OCI-M2 (cell line): Measurements from ENCODE around the gene KLK10.

ENCODE experiments used
- DNase-seq: peaks from one replicate; lab custom pipeline; 2025; ENCODE audit not compliant: unreplicated experiment; lab: John Stamatoyannopoulos, UW

The KLK10 gene

DNA sequence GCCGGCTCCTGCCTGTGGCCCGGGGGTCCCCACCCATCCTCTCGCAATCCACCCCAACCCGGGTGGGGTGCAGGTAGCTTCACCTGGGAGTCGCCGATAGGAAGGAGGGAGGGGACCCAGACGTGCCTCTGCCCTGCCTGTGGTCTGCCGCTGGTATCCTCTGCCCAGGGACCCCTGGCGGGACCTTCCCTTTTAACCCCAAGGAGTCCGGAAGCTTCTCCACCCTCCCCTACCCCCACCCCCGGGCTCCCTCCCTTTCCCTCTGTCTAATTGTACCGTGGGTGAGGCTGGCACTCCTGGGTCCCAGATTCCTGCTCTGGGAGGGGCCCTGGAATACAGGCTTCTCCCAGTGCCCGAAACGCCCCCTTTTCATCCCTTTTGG, at the start of gene KLK10:
Gene KLK10 (minus strand): TSS at position 166 of the 382 bp plus-strand sequence. CDS start 579 bp downstream, outside the sequence.
- no peak for DNase-seq

DNA sequence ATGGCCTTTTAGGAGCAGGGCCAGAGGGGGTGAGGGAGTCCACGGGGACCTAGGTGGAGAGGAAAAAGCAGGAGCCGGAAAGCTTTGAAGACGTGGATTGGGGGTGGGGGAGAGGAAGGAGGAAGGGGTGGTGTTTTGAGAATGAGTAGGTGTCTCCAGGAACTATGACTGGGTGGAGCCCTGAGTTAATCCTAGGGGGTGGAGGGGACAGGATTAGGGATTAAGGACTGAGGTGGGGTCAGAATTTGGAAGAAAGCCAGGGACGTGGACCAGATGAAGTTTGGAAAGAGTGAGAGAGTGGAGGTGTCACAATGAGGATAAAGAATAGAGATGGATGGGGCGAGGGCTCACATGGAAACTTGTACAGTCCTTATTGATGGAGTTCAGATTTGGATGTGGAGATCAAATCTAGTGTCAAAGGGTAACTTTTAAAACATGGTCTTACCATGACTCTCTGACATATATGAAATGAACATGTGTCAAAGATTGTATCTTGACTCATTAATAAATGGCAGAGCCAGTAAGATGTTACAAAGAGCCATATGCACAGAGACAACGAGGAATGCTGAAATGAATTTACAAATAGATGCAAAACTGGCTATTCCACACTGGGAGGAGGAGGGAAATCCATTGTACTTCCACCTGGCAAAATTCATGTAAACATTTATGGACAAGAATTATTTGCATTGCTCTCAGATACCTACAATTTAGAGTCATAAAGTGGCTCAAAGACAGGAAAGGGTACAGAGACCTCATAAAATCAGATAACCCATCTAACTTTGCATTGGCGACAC, 47.1 kb upstream of the KLK10 start:
- no peak for DNase-seq

GRCh38 chr19:51065221-51065960, 45.9 kb upstream of the KLK10 start:
- no peak for DNase-seq

GRCh38 chr19:51064534-51065220, 45.2 kb upstream of the KLK10 start, which contains the start of gene KLK13:
KLK13 (minus strand) TSS chr19:51065092; CDS start chr19:51065067, 25 bp downstream.
- no peak for DNase-seq

- DNase-seq = no peak
Observed at GRCh38 chr19:51063664-51064063, 44.2 kb upstream of the KLK10 start.

DNA sequence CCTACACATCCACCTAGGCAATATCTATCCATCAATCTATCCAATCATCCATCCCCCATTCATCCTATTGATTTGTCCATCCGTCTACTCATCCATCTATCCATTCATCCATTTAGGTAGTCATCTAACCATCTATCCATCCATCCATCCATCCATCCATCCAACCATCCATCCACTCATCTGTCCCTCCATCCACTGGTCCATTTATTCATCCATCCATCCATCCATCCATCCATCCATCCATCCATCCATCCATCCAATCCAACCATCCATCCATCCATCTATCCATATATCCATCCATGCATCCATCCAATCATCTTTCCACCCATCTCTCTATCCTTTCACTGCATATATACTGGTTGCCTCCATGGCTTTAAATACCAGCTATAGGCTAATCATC, 41.5 kb upstream of the KLK10 start:
- DNase-seq = no peak

DNA sequence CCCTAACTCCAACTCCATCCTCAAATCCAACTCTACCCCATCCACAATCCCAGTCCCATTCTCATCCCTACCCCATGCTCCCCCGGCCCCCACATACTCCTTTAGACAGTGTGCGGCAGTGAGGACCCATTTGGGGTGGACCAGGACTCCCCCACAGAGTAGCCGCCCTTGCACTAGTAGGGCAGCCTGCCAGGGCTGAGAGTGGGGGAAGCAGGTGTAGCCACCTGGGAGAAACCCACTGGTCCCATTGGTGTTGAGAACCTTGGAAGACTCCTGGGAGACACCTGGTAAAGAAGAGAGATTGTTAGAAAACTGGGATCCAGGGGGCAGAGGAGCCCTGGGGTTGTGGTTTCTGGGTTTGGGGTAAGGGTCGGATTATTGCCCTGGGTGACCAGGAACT, 40.8 kb upstream of the KLK10 start:
- DNase-seq = no peak

GRCh38 chr19:51059715-51060114, 40.2 kb upstream of the KLK10 start:
- no peak for DNase-seq

DNA sequence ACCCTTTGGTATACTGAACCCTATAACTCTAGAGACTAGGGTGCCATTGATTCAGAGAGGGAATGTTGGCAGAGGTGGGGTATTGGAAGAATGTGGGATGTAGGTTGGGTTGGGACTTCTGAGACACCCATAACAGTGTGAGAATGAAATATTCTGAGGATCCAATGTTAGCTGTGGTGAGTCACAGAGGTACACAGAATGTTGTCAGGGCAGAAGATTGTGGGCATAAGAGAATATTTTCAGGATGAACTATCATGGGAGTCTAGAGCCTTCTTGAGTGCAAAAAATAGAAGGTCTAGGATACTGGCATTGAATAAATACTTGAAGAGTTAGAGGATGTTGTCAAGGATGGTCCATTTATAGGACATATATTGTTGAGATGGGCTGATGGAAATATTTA, 36.4 kb upstream of the KLK10 start:
- DNase-seq = no peak

GRCh38 chr19:51047031-51047335, 27.5 kb upstream of the KLK10 start:
- DNase-seq = no peak

DNA sequence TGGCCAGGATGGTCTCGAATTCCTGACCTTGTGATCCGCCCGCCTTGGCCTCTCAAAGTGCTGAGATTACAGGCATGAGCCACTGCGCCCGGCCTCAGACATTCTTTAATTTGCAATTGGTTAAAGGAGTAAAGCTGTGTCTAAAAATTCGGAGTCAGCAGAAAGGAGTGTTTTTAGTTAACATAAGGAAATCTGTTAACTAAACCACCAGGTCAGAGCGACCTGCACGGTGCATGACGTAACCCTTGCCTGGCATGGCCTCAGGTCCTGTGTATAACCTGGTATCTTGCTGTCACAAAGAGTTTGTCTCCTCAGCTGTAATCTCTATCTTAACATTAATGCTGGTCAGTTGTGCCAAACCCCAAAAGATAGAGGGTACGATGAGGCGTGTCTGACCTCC, 24.8 kb upstream of the KLK10 start:
- DNase-seq = no peak

- DNase-seq = no peak
Observed at GRCh38 chr19:51043497-51043896, 24.0 kb upstream of the KLK10 start.

- no peak for DNase-seq
Observed at GRCh38 chr19:51040151-51040550, 20.6 kb upstream of the KLK10 start.

- no peak for DNase-seq
Observed at GRCh38 chr19:51036519-51036918, 17.0 kb upstream of the KLK10 start.

DNA sequence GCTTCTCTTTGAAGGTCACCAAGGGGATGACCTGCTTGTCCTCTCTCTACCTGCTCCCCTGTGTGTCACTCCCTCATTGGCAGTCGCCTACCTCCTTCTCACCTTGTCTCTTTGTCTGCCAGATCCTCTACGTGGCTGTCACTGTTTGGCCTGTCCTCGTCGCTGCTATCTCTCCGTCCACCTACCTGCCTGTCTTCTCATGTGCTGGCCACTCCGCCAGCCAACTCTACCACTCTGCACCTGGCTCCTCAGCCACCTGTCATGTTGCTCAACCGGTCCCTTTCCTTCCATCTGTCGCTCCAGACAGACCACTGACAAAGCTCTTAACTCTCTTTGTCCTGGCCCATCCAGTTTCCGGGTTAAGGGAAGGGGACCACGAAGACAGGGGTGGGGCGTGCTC, 15.2 kb upstream of the KLK10 start, which contains the start of gene KLK12:
Gene KLK12 (minus strand): TSS at position 299 of the 400 bp plus-strand sequence. CDS start 381 bp downstream, outside the sequence.
- DNase-seq = no peak

DNA sequence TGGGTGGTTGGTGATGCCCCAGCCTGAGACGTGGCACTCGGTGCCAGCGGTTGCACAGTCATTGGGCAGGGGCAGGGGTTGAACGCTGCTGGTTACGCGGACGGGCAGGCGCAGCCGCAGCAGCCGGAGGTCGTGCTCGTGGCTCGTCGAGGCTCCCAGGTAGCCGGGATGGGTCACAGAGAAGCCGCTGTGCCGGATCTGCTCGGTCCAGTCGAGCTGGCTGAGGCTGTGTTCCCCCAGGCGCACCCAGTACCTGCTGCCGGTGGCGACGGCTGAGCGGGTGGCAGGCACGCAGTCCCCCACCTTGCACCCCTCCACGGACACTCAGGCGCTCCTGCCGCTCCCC, 12.3 kb upstream of the KLK10 start:
- DNase-seq = no peak

GRCh38 chr19:51031220-51031879, 11.8 kb upstream of the KLK10 start:
- no peak for DNase-seq

DNA sequence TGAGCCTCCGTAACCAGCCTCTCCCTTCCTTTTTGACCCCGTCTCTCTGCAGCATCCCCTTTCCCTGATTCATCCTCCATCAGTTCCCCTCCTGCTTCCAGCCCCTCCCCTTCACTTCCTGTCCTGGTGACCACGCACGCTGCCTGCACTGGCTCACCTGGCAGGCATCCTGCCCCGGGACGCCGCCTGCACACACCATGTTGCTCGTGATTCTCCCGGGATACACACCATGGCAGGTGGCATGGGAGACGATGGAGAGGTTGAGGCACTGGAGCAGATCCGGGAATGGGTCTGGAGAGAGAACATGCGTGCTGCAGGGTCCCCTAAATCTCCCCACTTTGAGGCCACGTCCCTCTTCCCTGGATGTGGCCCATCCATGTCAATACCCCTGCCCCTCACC, 11.1 kb upstream of the KLK10 start:
- DNase-seq = no peak

DNA sequence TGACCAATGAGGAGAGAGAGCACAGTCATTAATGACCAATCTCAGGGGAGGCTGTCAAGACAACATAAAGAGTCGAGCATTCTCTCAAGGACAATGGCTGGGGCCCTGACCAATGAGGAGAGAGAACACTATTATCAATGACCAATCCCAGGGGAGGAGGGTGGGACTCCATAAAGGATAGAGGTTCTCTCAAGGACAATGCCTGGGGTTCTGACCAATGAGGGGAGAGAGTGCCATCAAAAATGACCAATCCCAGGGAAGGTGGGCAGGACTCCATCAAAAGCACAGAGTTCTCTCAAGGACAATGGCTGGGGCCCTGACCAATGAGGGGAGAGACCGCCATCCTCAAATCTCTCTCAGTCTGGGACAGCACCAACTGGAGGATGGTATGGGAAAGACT, 10.2 kb upstream of the KLK10 start:
- DNase-seq = no peak

GRCh38 chr19:51027873-51028272, 8.4 kb upstream of the KLK10 start:
- DNase-seq = no peak

DNA sequence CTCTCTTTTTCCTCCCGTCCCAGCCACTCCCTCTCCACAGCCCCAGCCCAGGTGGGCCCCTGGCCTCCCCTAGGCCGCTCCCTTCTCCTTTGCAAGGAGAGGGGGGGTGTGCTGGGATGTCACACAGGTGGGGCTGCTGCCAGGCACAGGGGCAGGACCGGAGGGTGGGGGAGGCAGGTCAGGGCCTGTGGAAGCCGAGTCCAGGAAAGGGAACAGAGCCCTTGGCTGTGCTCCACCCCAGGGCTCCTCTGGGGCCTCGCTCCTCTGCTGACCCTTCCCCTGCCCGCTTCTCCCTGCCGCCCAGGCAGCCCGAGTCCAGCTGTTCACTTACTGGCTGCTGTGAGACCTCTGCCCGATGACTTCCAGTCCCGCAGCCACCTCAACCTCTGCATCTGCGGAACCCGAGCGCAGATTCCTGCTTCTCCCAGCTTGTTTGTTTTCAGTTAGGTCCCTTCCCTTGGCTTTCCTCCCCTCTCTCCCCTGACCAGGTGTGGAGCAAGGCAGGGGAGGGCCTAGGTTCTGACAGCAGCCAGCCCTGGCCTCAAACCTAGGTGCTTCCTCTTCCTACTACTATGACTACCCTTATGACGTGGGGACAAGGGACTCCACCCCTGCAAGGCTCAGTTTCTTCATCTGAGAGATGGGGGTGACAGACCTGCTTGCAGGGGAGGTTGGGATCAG, 7.8 kb upstream of the KLK10 start:
- no peak for DNase-seq
